GM12875 (cell line): ENCODE measurements around the gene ZFP36L1.

ENCODE experiments used
- H3K4me3 ChIP-seq: one replicate; pipeline ENCODE4 v1.5.1; 2011; ENCODE audit warnings: low read depth, low read length, control low read depth
- CTCF ChIP-seq: IDR thresholded peaks from 2 replicates; pipeline ENCODE4 v1.5.1; 2011; ENCODE audit warnings: low read depth, mild to moderate bottlenecking, control low read depth, inconsistent platforms, low read length, moderate library complexity, borderline replicate concordance; ENCODE audit not compliant: insufficient read depth

ZFP36L1 gene

GRCh38 chr14:68787092-68787992, 5.5 kb downstream of the ZFP36L1 start:
- no peak overlapping the region for H3K4me3 ChIP-seq
- TF ChIP-seq CTCF = no peak

GRCh38 chr14:68786491-68787091, 6.3 kb downstream of the ZFP36L1 start:
- H3K4me3 ChIP-seq = no peak overlapping the region
- no peak for TF ChIP-seq CTCF

GRCh38 chr14:68785534-68786490, 7.1 kb downstream of the ZFP36L1 start:
- H3K4me3 ChIP-seq = no peak overlapping the region
- no peak for TF ChIP-seq CTCF

- H3K4me3 ChIP-seq = no peak overlapping the region
- no peak for TF ChIP-seq CTCF
These were observed 7.8 kb downstream of the ZFP36L1 start for GRCh38 chr14:68784978-68785533.

- no peak overlapping the region for H3K4me3 ChIP-seq
- TF ChIP-seq CTCF = no peak
These were observed 8.5 kb downstream of the ZFP36L1 start for GRCh38 chr14:68784226-68784910.

- TF ChIP-seq CTCF = no peak
- no peak overlapping the region for H3K4me3 ChIP-seq
These were observed 9.2 kb downstream of the ZFP36L1 start for GRCh38 chr14:68783408-68784225.
